NCI-H2029 treated with DMSO at 0.1 percent for 48 hours (cell line): ENCODE measurements around the gene PDIK1L.
A peak's percentile ranks its signal among the peaks of the same experiment; 100 is the strongest.

Experiments
- DNase-seq: peaks from one replicate; lab custom pipeline; 2025; lab: John Stamatoyannopoulos, UW

Gene PDIK1L

DNA sequence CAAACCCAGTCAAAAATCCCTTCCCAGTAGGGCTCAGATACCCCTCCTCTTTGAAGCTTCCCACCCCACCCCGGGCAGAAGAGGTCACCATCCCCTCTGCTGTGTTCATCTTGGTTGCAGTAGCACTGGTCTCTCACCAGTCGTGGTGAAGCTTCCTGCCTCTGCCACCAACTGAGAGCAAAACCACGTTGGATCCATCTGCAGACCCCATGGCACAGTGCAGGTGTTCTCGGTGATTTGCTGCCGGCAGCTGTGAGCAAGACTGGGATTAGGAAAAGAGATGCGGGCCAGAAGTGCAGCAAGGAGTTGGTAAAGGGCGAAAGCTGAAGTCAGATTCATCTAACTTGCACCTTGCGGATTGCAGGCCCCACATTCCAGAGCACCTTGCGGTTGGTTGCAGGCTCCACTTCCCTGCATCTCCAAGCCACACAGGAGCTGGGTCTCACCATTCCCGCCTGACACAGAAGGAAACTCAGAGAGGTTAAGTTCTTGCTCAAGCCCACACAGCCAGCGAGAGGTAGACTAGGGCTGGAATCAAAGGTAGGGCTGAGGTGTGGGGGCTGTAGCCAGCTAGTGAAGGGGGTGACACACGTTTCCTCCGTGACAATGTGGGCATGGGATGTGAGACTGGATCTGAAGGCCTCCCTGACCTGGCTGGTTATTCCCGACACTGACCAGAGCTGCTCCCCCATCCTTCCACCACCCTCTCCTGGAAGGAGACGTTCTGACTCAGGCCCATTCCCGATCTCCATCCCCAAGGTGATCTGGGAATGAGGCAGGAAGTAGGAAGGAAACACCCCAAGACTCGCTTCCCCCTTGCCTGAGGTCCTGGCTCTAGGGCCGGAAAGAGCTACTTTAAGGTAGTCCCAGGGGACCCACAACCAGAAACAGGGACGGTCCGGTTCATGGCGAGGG lies 44.0 kb downstream of the PDIK1L start:
- no peak for DNase-seq

DNA sequence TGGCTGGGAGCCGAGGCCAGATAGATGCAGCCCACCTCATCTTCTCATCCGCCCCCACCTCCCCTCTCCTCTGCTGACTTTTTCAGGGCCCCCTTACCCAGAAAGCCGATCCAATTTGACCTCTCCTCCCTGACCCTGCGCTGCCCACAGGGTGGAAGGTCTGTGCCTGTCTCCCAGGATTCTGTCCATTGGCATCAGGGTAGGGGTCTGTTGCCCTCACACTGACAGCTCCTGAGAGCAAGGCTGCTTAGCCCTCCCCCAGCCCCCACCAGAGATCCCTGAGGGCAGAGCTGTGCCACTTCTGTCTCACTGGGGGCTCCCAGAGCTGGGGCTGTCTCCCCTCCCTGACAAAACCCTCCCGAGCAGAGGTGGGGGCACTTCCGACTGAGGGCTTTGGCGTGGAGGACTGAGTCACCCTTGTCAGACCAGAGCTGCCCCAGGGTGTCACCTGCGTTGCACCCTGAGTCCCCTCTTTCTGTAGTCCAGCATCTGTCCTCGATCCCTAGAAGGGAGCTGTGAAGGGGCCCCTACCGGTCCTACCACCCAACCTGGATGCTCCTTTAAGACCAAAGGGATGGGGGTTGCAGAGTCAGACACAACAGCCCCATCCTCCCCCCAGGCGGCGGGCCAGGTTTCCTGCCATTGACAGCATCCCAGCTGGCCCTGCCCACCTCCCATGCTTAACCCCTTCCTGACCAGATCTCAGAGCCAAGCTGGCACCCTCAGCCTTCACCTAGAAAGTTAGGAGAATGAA lies 44.8 kb downstream of the PDIK1L start:
- no peak for DNase-seq

DNA sequence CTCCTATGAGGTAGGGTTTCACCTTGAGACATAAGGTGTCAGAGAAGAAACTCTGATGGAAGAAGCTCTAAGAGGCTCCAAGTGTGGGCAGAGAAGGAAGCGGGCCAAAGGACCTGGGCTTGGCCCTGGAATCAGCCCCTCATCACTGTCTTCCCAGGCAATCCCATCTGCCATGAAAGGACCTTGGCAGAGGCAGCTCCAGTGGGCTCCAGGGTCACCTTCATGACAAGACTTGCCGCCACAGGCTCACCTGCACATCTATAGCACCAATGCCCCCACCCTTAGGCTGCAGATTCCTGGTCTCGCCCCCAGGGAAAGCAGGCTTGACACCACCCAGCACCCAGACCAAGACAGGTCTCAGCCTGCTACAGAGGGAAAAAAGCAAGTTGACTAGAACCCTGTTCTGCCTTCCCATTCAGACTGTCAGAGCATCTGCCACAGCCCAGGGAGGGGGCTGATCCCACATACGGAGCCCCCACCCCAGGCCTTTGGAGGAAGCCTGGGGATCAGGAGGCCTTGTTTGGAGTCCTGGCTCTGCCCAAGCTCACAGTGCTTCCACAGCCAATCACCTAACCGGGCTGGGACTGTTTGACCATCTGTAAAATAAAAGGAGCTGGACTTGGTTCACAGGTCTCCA lies 46.8 kb downstream of the PDIK1L start:
- no peak for DNase-seq

DNA sequence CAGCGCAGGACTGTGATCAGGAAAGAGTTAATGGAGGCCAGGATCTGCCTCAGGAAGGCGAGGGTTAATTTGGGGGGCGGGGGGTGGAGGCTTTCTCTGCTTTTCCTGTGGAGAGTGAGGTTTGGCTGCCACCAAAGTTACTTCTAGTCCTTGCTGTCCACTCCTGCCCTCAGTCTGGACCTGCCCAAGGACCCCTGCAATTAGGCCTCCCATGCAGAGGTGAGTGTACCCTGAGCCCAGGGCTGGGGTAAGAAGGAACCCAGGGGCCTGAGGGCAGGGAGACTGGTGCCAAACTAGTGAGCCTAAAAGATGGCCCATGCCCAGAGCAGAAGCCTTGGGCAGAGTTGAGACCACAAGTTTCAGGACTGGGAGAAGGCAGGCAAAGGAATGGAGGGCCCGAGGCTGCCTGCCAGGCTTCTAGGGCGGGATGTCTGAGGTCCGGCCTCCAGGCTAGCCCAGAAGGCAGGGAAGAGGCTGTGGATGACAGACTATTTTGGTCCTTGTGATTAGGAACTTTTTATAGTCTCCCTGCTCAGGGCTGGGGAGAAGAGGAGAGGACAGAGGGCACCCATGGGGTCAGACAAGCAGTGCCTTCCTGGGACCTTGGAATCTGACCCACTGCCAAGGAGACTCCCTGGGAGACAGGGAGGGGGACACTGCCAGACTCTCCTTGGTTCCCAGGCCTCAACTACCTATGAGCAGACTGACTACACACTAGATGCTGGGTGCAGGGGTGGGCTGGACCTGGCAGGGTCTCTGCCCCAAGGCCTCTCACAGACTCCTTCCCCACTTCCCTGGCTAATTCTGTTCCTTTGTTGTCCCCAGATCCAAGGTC lies 47.5 kb downstream of the PDIK1L start, which contains the start of gene FAM110D:
TSS of gene FAM110D (plus strand) at position 172 of the 835 bp plus-strand sequence. CDS start 2,213 bp downstream, outside the sequence.
- DNase-seq = no peak

DNA sequence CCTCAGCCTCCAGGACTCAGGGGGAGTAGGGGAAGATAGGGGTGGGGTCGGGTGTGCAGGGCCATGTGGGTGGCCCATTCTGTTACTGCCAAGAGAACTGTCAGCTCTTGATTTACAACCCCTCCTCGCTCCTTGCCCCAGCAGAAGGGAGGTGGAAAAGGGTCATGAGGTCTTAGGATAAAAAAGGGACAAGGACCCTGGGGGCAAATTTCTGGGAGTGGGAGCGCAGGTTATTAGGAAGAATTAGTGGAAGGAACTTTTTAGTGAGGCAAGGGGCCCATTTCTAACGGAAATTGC lies 48.1 kb downstream of the PDIK1L start:
- no peak for DNase-seq

DNA sequence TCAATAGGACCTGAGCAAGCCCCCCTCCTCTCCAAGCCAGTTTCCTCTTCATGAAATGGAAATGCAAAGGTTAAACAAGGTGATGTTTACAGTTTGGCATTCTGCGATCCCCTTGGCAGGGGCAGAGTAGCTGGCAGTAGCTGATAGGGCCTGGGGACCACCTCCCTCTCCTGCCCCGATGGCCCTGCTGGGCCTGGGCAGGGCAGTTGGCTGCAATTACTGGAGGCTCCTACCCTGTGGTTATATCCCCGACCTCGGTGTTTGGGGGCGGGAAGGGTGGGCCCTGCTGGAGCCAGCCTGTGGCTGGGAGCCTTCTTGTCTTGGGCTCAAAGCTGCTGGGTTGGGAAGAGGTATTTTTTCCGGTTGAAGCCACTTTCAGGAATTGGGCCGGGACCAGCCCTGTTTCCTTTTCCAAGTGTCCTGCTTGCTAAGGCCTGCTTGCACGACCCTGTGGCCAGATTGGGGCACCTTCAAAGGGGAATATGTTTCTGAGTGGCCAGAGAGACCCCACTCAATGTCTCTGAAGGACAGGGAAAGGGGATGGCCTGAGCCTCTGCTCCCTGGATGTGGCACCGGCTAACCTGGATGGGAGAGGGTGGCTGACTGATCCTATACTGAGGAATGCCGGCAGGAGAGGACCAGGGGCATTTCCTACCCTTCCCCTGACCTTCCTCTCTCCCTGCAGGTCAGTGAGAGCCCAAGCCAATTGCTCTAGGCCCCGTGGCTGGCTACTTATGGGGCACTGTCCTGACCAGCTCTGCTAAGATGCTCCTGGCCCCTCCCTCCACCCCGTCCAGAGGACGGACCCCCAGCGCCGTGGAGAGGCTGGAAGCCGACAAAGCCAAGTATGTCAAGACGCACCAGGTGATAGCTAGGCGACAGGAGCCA lies 49.1 kb downstream of the PDIK1L start:
- no peak for DNase-seq

DNA sequence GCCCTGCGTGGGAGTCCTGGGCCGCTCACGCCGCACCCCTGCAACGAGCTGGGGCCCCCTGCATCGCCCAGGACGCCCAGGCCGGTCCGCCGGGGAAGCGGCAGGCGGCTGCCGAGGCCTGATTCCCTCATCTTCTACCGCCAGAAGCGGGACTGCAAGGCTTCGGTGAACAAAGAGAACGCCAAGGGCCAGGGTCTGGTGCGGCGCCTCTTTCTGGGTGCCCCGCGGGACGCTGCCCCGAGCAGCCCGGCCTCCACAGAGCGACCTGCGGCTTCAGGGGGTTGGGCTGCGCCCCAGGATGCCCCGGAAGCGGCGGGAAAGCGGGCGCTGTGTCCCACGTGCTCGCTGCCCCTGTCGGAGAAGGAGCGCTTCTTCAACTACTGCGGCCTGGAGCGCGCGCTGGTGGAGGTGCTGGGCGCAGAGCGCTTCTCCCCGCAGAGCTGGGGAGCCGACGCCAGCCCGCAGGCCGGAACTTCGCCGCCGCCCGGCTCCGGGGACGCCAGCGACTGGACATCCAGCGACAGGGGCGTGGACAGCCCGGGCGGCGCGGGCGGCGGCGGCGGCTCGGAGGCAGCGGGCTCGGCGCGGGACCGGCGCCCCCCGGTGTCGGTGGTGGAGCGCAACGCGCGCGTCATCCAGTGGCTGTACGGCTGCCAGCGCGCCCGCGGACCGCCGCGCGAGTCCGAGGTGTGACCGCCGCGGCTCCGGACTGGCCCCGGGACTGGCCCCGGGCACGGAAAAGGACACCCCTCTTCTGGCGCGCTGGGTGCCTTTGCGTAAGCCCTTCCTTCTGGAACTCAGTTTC lies 50.0 kb downstream of the PDIK1L start:
- no peak for DNase-seq

DNA sequence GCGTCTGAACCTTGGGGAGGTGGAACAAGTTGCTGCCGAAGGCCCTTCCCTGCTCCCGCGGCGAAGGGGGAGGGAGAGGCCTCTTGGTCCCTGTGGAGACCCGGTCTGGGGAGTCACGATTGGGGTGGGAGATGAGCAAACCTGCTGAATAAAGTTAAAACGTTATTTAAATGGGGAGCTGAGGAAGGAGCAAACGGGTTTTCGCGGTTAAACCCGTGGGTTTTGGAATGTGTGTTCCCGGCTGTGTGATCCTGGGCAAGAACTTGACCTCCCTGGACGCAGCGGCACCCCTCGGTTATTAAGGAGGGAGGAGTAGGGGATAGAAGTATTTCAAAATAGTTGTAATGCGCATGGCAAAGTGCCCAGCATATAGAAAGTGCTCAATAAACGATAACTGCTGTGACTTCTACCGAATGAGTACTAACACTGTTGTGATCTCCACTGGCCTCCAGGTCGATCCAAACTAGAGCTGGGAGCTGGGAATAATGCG lies 50.6 kb downstream of the PDIK1L start:
- no peak for DNase-seq

DNA sequence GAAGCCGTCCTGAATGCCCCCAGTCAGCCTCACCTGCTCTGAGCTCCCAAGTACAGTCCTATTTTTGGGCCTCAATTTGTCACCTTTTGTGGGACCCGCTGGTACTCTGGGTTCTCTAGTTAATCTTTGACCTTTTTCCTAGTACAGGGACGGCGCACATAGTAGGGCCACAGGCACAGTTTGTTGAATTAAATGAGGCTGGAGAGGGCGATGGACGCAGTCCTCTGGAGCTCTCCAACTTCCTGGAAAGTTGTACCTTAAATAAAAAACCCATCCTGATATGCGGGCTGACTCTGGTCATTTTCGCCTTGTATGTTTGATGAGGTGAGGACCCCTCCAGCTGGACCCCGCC lies 52.0 kb downstream of the PDIK1L start:
- DNase-seq = no peak

DNA sequence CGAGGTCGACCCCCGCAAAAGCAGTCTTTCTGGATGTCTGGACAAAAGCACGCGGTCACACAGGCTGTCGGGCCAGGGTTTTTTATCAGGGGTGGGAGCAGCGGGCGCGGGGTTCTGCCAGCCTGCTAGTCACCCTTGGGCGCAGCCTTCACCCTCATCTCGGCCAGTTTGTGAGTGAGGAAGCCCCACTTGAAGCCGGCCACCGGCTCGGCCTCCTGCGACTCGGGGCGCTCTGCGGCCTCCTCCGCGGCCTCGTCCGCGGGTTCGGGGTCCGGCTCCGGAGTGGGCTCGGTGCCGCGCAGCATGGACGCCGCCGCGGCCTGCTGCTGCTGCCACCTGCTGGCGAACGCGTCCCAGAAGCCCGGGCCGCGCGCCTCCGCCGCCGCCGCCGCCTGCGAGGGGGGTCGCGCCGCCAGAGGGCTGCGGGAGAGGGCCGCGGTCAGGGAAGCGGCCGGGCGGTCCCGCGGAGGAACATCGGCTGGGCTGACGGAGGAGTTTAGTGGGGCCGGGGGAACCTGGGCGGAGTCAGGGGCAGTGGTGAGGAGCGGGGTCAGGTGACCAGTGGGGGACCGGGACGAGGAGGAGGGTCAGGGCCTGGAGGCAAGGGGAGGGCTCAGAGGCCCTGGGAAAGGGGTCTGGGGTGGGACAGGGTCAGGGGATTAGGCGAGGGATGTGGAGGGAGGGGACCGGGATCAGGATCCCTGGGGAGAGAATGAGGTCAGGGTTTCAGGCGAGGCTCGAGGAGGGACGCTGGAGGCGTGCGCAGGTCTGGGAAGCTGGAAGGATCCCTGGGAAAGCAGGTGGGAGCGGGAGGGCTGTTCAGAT lies 52.6 kb downstream of the PDIK1L start:
- DNase-seq = no peak

DNA sequence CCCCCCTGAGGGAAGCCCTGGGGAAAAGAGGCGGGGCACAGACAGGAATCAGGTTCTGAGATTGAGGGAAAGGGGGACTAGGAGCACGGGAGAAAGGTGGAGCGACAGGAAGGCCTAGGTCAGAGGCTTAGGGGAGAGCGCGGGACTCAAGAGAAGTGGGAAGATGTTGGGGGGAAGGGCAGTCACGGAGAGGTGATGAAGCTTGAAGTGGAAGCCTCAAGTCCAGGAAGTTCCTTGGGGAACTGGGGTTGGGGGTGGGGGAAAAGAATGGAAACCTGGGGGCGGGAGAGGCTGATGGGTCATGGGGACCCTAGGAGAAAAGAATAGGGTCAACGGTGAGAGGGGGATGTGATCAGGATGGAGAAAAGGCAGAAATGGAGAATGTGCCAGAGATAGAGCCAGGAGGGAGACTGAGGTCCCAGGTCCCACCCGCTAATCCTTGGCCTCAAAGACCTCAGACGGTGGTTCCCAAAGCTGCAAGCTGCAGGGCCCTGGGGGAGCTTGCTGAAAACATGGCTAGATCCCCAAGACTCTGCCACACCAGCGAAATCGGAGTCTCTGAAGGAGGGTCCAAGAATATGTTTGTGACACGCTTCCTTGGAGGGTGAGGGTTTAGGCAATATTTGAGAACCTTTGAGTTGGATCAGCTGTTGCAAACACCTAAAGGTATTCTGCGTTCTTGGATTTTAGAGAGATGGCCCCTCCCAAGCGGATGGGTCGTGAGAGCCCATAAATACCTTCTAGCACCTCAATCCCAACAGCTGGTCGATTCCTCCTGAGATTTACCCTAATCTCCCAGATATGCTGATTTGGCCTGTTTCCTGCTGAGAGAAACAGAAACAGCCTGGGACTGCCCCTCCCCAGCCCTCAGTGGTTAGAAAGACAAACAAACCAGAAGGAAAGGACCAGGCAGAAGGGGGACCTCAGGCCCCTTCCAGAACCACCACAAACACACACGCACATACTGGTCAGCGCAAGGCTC lies 53.5 kb downstream of the PDIK1L start:
- no peak for DNase-seq

DNA sequence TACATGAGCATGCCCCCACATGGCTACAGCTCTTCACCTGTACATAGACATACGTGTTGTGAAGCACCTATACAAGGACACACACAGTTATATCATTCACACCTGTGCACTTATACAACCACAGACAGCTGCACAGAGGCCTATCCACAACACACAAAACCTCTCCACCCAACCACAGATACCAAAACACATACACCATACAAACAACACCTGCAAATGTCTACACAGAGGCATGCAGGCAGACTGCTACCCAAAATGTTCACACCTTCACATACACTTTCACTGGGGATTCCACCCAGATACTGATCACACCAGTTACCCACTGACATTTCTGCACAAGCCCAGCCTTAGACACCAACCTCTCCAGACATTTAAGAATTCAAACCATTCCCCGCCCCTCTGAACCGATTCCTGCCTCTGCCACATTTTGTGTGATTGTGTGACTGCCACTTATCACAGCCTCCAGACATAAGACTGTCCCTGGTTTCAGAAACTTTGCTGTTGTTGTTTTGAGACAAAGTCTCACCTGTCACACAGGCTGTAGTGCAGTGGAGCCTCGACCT lies 55.2 kb downstream of the PDIK1L start:
- no peak for DNase-seq

DNA sequence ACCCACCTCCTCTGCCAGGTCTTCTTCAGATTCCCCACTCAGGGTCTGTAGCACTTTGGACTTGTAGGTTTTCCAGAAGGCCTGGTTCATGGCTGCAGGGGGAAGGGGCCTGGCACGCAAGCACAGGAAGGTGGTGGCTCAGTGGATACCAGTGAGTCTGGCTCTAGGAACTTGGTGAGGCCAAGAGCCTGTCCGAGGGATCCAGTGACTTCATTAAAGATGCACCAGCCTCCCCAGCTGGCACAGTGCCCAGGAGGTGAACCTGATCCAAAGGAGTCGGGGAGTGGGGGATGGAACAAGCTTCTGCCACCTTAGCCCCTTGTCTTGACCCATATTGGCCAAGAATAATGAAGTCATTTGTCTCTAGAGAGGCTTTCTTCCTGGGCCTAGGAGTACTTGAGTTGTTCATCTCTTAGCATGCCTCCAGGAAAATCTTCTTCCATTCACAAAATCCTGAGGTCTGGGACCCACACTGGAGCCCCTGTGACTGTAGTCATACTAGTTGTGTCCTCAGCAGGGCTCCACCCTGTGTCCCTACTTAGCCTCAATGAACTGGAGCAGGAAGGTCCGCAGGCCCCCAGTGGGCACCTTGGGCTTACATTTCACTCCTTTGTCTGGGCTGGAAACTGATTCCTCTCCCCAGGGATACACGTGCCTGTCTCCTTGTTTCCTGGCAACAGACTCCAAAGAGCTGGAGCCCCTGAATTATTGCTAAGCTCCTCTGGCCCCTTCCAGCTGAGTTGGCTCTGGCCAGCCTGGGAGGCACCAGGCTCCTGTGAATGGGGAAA lies 57.0 kb downstream of the PDIK1L start, which contains the start of gene C1orf232:
TSS of gene C1orf232 (minus strand) at position 554 of the 788 bp plus-strand sequence. CDS start at position 90, 464 bp downstream.
- no peak for DNase-seq

DNA sequence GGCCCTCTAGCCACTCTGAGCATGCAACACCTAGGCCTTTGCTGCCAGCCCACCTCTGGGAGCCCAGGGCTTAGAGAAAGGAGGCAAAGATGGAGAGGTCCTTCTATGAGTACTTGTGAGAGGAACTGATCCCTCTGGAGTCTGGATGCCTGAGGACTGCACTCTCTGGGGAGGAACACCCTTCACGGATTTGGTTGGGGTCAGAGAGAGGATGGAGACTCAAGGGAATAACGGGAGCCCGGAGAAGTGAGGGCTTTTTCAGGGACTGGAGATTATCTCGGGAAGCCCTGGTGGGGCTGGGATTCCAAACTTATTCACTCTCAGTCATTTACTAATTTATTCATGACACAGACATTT lies 57.6 kb downstream of the PDIK1L start:
- DNase-seq = no peak

DNA sequence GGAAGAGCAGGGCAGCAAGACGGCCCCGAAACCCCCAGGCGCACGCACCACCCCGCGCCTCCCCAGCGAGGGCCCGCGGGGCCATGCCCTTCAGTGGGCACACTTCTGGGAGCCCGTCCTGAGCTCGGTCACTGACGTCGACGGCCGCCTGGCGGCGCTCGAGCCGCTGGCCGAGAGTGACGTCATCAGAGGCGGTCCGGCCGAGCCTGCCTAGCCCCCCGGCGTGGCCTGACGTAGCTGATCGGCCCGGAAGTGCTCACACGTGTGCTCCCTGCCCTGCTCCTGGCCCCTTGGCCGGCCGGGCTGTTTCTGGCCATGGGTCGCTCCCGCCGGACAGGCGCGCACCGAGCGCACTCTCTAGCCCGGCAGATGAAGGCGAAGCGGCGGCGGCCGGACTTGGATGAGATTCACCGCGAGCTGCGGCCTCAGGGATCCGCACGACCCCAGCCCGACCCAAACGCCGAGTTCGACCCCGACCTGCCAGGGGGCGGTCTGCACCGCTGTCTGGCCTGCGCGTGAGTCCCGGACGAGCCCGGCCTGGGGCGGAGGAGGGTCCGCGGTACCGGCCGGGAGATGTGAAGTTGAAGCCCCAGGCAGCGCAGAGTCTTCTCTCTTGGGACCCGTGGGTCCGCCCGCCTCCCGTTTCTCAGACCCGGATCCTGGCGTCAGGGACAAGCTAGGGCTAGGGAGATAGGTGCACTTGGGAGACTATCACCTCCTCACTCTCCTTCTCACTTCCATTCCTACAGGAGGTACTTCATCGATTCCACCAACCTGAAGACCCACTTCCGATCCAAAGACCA lies 58.2 kb downstream of the PDIK1L start, which contains the start of gene ZNF593:
TSS of gene ZNF593 (plus strand) at position 240 of the 803 bp plus-strand sequence. CDS start at position 316, 76 bp downstream.
- DNase-seq = peak; percentile 59

DNA sequence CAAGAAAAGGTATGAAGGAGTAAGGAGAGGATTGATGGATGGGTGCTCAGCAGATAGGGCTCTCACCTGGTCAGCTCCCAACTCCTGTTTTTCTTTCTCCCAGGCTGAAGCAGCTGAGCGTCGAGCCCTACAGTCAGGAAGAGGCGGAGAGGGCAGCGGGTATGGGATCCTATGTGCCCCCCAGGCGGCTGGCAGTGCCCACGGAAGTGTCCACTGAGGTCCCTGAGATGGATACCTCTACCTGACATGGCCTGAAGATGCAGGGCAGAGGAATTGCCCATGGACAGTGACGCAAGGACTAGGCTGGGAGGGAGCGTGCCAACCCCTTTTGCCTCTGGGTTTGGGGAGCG lies 58.8 kb downstream of the PDIK1L start:
- DNase-seq = no peak
